HEK293T (cell line): ENCODE results near the gene TSKS.

Experiments used
- ELF4 ChIP-seq: fragments of 450-650 bp; IDR thresholded peaks from 2 replicates; pipeline ENCODE4 v1.6.1; 2017; ENCODE audit warnings: antibody characterized with exemption
- FOXK2 ChIP-seq: fragments of 450-650 bp; IDR thresholded peaks from 2 replicates; pipeline ENCODE4 v1.6.1; 2016; ENCODE audit warnings: mild to moderate bottlenecking
- SP1 ChIP-seq: fragments of 450-650 bp; IDR thresholded peaks from 2 replicates; pipeline ENCODE4 v1.6.1; 2017
- SUZ12 ChIP-seq: fragments of 450-650 bp; IDR thresholded peaks from 2 replicates; pipeline ENCODE4 v1.6.1; 2016; ENCODE audit warnings: mild to moderate bottlenecking

DNA sequence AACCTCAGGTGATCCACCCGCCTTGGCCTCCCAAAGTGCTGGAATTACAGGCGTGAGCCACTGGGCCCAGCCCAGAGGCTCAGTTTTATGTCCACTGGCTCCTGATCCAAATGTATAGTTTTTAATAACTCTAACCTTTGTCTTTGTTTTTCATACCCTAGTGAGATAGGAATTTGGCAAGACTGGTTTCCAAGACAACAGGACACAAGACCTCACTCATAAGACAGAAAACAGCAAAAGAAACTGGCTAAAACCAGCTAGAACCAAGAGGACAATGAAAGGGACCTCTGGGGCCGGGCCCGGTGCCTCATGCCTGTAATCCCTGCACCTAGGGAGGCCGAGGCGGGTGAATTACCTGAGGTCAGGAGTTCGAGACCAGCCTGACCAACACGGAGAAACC lies 44.6 kb downstream of the TSKS start:
- TF ChIP-seq FOXK2 = no peak
- TF ChIP-seq SUZ12 = no peak
- no peak for TF ChIP-seq ELF4
- no peak for TF ChIP-seq SP1
